CD4-positive, alpha-beta T cell treated with Interleukin-4 for 4 hours (primary cell): ENCODE results near the gene TNS1.
"Not testable (repeated sequence)": the region's sequence is repeated elsewhere in the genome, so short reads cannot be mapped to it uniquely, and the experiment has no call there.

Source experiments
- DNase-seq: peaks from one replicate; pipeline ENCODE4 v3.0.0-alpha.2; 2020

The TNS1 gene

GRCh38 chr2:217790195-217790594, 212.6 kb downstream of the TNS1 start:
- peak; percentile 21 for DNase-seq

GRCh38 chr2:217789736-217790181, 213.0 kb downstream of the TNS1 start:
- no peak for DNase-seq

- DNase-seq: peak; percentile 56
Measured at GRCh38 chr2:217789003-217789735, 213.6 kb downstream of the TNS1 start.

- DNase-seq: no peak
Measured at GRCh38 chr2:217788669-217789002, 214.2 kb downstream of the TNS1 start.

GRCh38 chr2:217787160-217787877, 215.5 kb downstream of the TNS1 start:
- no peak for DNase-seq

- DNase-seq: not testable (repeated sequence)
Measured at GRCh38 chr2:217786560-217786959, 216.2 kb downstream of the TNS1 start.

GRCh38 chr2:217785544-217786045, 217.2 kb downstream of the TNS1 start:
- DNase-seq: peak; percentile 61

GRCh38 chr2:217784996-217785543, 217.7 kb downstream of the TNS1 start:
- no peak for DNase-seq

- DNase-seq: no peak
Measured at GRCh38 chr2:217783243-217783642, 219.6 kb downstream of the TNS1 start.

GRCh38 chr2:217777906-217778305, 224.9 kb downstream of the TNS1 start:
- no peak for DNase-seq

- no peak for DNase-seq
Measured at GRCh38 chr2:217776631-217777030, 226.2 kb downstream of the TNS1 start.

- no peak for DNase-seq
Measured at GRCh38 chr2:217775920-217776503, 226.8 kb downstream of the TNS1 start.

GRCh38 chr2:217774232-217774631, 228.6 kb downstream of the TNS1 start:
- no peak for DNase-seq

GRCh38 chr2:217773539-217773938, 229.3 kb downstream of the TNS1 start:
- DNase-seq: no peak

- DNase-seq: no peak
Measured at GRCh38 chr2:217766356-217766755, 236.4 kb downstream of the TNS1 start.

GRCh38 chr2:217761645-217762277, 241.0 kb downstream of the TNS1 start:
- DNase-seq: no peak

- no peak for DNase-seq
Measured at GRCh38 chr2:217759991-217760390, 242.8 kb downstream of the TNS1 start.

- no peak for DNase-seq
Measured at GRCh38 chr2:217757108-217757463, 245.7 kb downstream of the TNS1 start.

GRCh38 chr2:217756375-217757107, 246.3 kb downstream of the TNS1 start:
- DNase-seq: peak; percentile 33

- DNase-seq: no peak
Measured at GRCh38 chr2:217755027-217755745, 247.6 kb downstream of the TNS1 start.

- DNase-seq: no peak
Measured at GRCh38 chr2:217753460-217754200, 249.2 kb downstream of the TNS1 start.
